Ramos (cell line): ENCODE data around the gene TMPO.
"Not testable (repeated sequence)": the region's sequence is repeated elsewhere in the genome, so short reads cannot be mapped to it uniquely, and the experiment has no call there.

Experiments used
- in situ Hi-C: fragments of 300-500 bp; cut with MboI; formaldehyde crosslinking; loops from one replicate; pipeline ENCODE4 v1.14.3; 2022; ENCODE audit warnings: low sequenced_read_pairs; ENCODE audit not compliant: unreplicated experiment

TMPO gene

GRCh38 chr12:98515287-98516110, at the start of gene TMPO:
TSS of gene TMPO (plus strand) at chr12:98515590. CDS start at chr12:98515868, 278 bp downstream.
- in situ Hi-C loops, result loop anchor here (25.0 kb wide), 1 partner anchor 872 kb away; no protein-coding TSS in a partner anchor

- in situ Hi-C loops, result no loop called here
Observed at GRCh38 chr12:98465950-98466602, 49.3 kb upstream of the TMPO start.

GRCh38 chr12:98466640-98467400, 48.6 kb upstream of the TMPO start:
- in situ Hi-C loops, result no loop called here

DNA sequence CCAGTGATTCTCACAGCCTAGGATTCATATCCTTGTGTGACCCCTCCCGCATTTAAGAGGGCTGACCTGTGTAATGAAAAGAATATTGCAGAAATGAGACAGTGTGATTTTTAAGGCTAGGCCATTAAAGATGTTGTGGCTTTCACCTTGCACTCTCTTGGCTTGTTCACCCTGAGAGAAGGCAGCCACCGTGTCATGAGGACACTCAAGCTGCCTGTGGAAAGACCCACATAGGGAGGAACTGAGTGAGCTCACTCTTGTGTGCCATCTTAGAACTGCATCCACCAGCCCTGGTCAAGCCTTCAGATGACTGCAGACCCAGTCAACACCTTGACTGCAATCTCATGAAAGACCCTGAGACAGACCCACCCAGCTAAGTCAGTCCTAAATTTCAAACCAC, 46.3 kb upstream of the TMPO start:
- in situ Hi-C loops, result no loop called here

DNA sequence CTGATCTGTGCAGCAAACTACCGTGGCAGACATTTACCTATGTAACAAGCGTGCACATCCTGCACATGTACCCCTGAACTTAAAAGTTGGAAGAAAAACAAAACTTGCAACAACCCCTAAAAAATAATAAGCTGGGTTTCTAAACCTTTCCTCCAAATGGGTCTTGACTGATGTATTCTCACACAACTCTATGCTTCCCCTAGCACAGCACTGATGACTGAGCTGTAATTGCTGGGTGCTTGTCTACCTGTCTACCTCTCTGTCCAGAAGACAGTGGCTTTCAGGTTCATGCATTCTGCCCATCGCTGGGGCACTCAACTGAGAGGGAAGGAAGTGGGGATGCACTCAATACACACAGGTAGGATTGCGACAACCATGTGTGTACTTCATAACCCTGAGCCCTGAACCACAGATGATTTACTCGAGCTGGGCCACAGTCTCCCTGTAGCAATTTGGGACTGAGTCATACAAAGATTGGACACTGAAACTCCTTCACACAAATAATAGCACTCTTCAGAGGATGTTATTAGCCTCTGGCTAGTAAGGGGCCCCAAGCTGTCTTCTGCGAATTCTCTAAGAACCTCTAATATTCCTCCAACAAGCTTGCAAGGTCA, 44.8 kb upstream of the TMPO start:
- in situ Hi-C loops, result no loop called here

DNA sequence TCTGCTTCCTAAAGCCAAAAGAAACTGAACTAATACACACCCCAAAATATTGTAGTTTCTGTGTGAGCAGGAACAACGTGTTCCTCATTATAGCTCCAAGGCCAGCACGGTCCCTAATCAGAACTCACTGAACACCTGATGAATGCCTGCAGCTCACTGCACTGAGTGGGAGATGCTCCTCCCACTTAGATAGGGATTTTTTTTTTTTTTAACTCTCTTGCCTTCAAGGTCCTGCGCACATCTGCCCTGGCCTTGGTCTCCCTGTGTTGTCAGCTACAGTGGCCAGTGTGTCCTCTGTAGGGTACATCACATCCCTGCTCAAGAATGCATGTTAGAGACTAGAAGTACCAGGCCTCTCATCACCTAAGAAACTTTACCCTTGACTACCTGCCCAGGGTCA, 44.3 kb upstream of the TMPO start:
- in situ Hi-C loops, result no loop called here

DNA sequence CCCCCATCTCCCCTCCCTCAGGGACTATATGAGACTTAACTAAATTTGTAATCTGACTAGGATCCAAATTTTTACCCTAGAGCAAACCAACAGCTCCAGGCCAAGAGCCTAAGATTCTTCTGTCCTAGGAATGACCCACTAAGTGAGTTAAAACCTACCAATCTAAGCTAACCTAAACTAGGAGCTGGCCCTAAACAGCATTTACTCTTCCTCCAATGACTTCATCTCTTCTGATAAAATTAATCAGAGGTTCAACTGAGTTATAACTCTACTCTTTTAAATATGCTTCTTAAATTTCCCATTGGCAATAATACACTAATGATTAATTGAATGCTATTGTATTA, 39.9 kb upstream of the TMPO start:
- in situ Hi-C loops, result no loop called here

GRCh38 chr12:98478606-98479005, 36.8 kb upstream of the TMPO start:
- in situ Hi-C loops, result no loop called here

- in situ Hi-C loops, result no loop called here
Observed at GRCh38 chr12:98483621-98484503, 31.5 kb upstream of the TMPO start.

DNA sequence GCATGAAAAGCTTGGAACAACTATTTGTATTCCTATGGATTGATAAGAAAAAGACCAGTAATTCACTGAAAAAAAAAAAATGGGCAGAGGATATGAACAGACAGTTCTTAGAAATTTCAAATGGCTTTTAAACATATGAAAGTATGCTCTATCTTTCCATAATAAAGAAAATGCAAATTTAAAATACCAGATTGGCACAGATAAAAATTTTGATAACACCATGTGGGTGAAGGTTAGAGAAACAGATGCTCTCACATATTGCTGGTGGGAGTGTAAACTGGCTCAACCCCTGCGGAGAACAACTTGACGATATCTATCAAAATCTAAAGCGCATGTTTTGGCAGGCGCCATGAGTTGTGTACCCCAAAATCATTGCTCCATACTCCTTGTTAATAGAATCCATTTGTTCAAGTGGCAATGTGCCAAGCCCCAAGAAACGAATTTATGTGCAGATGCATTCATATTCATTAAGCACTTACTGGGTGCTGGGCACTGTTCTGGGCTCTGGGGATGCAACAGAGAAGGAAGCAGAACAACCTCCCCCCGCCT, 29.5 kb upstream of the TMPO start:
- in situ Hi-C loops, result no loop called here

DNA sequence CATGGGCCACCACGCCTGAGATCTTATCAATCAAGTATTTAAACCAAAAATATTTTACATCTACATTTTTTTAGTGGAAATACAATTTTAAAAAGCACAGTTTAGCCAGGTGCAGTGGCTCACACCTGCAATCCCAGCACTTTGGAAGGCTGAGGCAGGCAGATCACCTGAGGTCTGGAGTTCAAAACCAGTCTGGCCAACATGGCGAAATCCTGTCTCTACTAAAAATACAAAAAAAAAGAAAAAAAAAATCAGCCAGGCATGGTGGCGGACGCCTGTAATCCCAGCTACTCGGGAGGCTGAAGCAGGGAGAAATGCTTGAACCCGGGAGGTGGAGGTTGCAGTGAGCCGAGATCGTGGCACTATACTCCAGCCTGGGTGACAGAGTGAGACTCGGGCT, 27.0 kb upstream of the TMPO start:
- in situ Hi-C loops, result not testable (repeated sequence)

DNA sequence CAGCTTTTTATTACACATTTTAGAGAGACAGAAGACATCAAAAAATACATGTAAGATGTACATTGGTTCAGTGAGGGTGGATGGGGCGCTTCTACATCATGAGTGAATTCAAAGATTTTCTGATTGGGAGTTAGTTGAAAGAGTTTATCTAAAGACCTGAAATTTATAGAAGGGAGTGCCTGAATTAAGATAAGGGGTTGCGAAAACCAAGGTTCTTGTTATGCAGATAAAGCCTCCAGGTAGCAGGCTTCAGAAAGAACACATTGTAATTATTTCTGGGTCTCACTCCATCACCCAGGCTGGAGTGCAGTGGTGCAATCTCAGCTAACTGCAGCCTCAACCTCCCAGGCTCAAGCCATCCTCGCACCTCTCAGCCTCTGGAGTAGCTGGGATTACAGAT, 26.2 kb upstream of the TMPO start:
- in situ Hi-C loops, result no loop called here

DNA sequence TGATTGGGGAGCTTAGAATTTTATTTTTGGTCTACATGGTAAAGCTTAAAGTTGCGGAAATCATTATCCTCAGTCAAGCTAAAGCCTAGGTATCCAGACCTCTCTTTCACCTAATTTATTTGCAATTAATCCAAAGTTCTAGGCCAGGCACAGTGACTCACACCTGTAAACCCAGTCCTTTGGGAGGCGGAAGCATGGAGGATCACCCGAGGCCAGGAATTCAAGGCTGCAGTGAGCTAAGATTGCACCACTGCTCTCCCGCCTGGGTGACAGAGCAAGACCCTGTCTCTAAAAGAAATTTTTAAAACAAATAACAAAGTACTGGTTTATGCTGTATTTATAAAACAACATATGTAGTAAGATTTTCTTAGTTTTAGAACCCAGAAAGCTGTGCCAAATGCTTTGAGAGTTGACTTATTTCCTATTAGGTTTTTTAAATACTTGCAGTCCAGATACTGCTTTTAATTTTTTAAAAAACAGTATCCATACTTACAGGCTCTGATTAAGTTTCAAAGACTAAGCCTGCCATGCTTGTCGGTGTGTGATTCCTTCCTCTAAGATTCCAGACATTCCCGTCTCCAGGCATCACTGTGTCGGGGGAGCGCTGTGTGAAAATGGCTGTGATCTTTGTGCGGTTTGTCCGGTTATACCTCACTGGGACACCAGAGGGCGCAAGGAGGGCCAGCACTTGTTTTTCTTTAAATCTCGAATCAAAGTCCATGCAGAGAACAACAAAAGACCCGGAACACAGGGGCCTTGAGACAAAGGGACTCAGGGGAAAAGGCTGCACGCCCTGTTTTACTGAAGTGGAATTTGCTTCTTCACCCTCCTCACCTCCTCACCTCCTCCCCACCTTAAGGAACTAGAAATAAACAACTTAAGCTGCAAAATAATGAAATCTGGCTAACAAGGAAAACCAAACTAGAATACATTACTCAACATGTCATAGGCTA, 24.6 kb upstream of the TMPO start:
- in situ Hi-C loops, result no loop called here

DNA sequence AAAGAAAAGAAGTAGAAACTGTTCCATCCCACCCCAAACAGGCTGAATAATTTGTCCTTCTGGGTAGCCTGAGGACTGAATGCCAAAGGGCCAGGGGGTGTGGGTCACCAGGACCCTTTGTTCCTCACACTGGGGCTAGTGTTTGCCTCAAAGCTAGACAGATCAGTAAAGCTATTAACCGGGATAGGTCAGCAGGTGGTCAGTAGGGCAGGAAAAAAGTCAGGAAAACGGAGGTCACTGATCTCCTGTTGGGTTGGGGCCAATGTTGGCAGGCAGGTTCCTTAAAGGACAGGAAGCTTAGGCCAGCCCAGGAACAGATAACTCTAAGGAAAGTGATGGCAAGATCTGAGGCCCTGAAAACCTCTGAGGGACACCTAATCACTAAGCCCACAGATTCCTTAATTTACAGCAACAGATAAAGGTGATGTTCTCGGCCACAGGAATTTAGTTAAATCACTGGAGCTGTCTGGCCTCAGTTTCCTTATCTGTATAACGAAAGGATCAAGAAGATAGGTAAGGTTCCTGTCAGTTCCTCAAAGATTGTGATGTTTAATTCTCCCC, 22.7 kb upstream of the TMPO start:
- in situ Hi-C loops, result no loop called here

- in situ Hi-C loops, result loop anchor here (25.0 kb wide), 1 partner anchor 886 kb away; no protein-coding TSS in a partner anchor
Observed at GRCh38 chr12:98501266-98501629, 14.1 kb upstream of the TMPO start.

DNA sequence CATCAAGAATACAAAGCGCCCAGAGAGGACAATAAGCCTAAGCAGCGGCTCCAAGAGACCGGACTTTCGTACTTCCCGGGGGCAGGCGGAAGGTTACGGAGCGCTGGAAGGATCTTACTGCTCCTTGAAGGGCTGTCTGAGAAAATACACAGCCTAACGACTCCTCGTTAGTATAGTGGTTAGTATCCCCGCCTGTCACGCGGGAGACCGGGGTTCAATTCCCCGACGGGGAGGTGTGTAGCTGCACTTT, 12.1 kb upstream of the TMPO start:
- in situ Hi-C loops, result loop anchor here (25.0 kb wide), 1 partner anchor 884 kb away; no protein-coding TSS in a partner anchor

DNA sequence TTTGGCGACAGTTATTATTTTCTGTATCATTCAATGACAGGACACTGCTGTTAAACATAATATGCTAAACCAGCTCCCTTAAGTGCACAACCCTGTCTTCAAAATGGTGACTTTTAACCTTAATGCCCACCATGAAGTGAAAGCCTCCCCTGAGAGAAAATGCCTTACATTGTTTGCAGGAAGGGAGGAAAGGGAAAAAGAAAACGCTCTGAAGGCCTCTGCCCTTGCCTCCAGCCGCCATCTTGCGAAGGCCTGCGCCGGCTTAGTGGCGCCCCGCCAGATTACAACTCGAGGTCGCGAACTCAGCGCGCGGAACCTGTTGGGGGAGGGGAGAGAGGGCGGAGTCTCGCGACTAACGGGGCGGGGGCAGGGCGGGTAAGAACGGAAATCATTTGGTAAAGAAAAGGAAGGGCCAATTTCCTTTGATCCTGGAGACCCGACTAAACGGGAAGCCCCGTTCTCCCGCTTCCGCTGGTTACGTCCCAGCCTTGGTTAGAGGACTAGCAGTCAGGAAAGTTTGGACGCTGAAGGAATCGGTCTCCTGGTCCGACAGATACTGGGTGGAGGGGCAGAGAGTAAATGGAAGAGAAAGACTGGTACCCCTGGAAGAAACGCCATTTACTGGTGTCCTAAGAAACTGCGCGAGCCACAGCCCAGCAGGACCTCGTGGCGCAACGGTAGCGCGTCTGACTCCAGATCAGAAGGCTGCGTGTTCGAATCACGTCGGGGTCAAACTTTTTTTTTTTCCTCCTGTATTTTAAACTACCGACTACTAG, 11.6 kb upstream of the TMPO start:
- in situ Hi-C loops, result loop anchor here (25.0 kb wide), 1 partner anchor 884 kb away; no protein-coding TSS in a partner anchor

GRCh38 chr12:98504368-98504617, 11.1 kb upstream of the TMPO start:
- in situ Hi-C loops, result loop anchor here (25.0 kb wide), 1 partner anchor 883 kb away; no protein-coding TSS in a partner anchor
